ENCODE data around the gene DGKH.

DNA sequence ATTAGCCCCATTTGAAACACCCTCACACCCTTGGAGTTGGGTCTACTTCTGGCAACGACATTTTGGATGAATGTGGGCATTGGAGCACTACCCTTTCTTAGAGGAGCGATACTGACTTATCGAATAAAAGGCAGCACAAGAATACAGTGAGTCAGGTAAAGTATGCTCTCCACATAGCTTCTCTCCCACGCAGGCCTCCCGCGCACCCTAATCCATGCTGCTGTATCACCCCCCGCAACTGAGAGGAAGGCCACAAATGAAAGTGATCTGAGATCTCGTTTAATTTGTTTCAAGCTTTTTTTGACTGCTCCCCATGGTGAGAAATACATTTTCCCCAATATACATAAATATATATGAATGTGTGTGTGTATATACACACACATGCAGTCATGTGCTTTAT lies 198.1 kb downstream of the DGKH start:
- TF ChIP-seq SP1 (IDR thresholded peaks at IDR 0.05; ENCODE audit: low read depth) (no peak), ZNF274 (IDR thresholded peaks at IDR 0.05; ENCODE audit: low read depth, low read length) (no peak), EZH2 (IDR thresholded peaks at IDR 0.05) (no peak), CEBPB (IDR thresholded peaks at IDR 0.05; ENCODE audit: low read depth) (no peak), JUND (IDR thresholded peaks at IDR 0.05) (no peak), ZFX (IDR thresholded peaks at IDR 0.05) (no peak), POLR2A (IDR thresholded peaks at IDR 0.05; ENCODE audit: borderline replicate concordance, extremely low read depth, insufficient read depth, insufficient read length) (no peak)
- TF ChIP-seq, protein P1, sequence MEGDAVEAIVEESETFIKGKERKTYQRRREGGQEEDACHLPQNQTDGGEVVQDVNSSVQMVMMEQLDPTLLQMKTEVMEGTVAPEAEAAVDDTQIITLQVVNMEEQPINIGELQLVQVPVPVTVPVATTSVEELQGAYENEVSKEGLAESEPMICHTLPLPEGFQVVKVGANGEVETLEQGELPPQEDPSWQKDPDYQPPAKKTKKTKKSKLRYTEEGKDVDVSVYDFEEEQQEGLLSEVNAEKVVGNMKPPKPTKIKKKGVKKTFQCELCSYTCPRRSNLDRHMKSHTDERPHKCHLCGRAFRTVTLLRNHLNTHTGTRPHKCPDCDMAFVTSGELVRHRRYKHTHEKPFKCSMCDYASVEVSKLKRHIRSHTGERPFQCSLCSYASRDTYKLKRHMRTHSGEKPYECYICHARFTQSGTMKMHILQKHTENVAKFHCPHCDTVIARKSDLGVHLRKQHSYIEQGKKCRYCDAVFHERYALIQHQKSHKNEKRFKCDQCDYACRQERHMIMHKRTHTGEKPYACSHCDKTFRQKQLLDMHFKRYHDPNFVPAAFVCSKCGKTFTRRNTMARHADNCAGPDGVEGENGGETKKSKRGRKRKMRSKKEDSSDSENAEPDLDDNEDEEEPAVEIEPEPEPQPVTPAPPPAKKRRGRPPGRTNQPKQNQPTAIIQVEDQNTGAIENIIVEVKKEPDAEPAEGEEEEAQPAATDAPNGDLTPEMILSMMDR (IDR thresholded peaks at IDR 0.05 in 2 of 3, conservative IDR thresholded peaks at IDR 0.05 in 1 of 3; ENCODE audit: borderline replicate concordance in 1 of 3, insufficient read depth in 1 of 3, low read depth in 2 of 3, low read length in 2 of 3), result no peak
- TF ChIP-seq, protein P2, sequence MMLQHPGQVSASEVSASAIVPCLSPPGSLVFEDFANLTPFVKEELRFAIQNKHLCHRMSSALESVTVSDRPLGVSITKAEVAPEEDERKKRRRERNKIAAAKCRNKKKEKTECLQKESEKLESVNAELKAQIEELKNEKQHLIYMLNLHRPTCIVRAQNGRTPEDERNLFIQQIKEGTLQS (IDR thresholded peaks at IDR 0.05), result no peak

All from HCT116 (cell line).